Right cardiac atrium (tissue), 5 donors: Measurements from ENCODE around the gene TULP4. TPM values are rescaled to one million over a fixed set of nuclear protein-coding genes. Genes with fewer than 3 reads are reported as not detected.
A peak's percentile ranks its signal among the peaks of the same experiment; 100 is the strongest.

ENCODE experiments used
- ATAC-seq, 2 donors: fragments of 200-7000 bp; cut with Tn5 transposase; one replicate each; pipeline versions ENCODE4 v1.8.0 to v1.9.1; 2020; ENCODE audit warnings: moderate library complexity in 2 of 2, mild to moderate bottlenecking in 1 of 2
- DNase-seq, 3 donors: peaks; one replicate each; pipeline ENCODE4 v3.0.0-alpha.2; 2020
- H3K27ac ChIP-seq: one replicate; pipeline ENCODE4 v1.5.1; 2013; ENCODE audit warnings: mild to moderate bottlenecking, low read length, control low read depth, moderate library complexity
- H3K27me3 ChIP-seq: one replicate; pipeline ENCODE4 v1.6.1; 2013; ENCODE audit not compliant: control insufficient read depth, insufficient read depth
- H3K4me1 ChIP-seq: one replicate; pipeline ENCODE4 v1.6.1; 2013; ENCODE audit warnings: low read length; ENCODE audit not compliant: control insufficient read depth, insufficient read depth
- H3K4me3 ChIP-seq: one replicate; pipeline ENCODE4 v1.5.1; 2013; ENCODE audit warnings: low read length, control low read depth
- H3K9me3 ChIP-seq: one replicate; pipeline ENCODE4 v1.6.1; 2013; ENCODE audit warnings: low read length; ENCODE audit not compliant: control insufficient read depth
- WGBS: extraction: QIAGEN DNeasy Blood & Tissue Kit; methylation state at CpG from one replicate; pipeline ENCODE4 v1.1.7; 2013; 5-methylcytosine and 5-hydroxymethylcytosine counted together
- intact Hi-C, 4 donors: fragments of 100-400 bp; cut with DNase I; formaldehyde crosslinking; loops; one replicate each; pipeline versions ENCODE4 v1.11.0 to v1.14.0; 2022 to 2023
- polyA plus RNA-seq: library from polyadenylated mRNA; stranded (reverse); fragments of 200-250 nt; gene quantifications from one replicate; pipeline ENCODE4 v1.2.3, GENCODE V29; 2013
- total RNA-seq, 4 donors: library from RNA; stranded (reverse); fragmentation: NEBNext Ultra II Directional; extraction: Animal tissue kit (Norgen Biotek cat#: 25700); gene quantifications; one replicate each; pipeline ENCODE4 v1.2.1, GENCODE V29; 2021
- donor health status: healthy with polysubstance abuse.
- donor health status: DM: no; HTN: yes; CAD: no.
- donor health status: DM: no; HTN: no; CAD: no.
- donor health status: DM: no; HTN: yes; CAD: no; lungs with severe emphysema.
- donor health status: DM: yes; HTN: yes; CAD: no.

TULP4 gene
- total and polyA plus RNA-seq, 5 donors = 14.7 to 228 (median 171) TPM

DNA sequence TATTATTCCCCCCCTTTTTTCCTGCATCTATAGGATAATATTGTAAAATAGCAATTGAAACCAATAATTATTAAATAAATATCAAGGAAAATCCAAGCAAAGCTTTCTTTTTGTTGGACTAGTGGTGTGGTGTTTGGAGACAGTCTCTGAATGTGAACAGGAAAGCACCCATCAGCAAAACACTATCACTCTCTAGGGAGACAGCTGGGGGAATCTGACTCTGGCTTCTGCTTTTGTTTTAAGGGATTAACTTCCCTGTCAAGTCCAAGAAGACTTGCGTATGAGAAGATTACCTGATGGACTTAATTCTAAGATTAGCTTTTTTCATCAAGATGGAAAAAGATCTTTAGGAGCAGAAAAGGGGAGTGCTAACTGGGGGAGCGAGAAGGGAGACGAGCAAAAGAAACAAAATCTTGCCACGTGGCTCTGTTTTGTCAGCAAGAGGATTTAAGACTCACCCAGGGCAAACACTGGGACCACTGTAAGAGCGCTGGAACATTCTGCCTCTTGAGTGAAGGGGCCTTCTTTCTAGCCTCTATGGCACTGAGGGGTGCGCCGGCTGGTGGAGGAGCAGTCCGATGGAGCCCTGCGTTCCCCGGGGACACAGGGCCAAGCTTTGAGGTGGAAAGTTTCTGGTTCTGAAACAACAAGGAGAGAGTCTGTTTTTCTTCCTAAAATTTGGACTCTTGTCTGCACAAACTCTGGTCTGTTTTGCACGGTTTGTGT is 570 bp downstream of the TULP4 start:
- 87% methylated on average over 11 of the region's 11 CpGs for WGBS
- Histone ChIP-seq H3K27me3 (no peaks in the 10 kb centered on the region), H3K4me1 (no peaks in the 10 kb centered on the region), H3K27ac (no peak overlapping the region), H3K9me3 (no peaks in the 10 kb centered on the region), H3K4me3 (no peak overlapping the region)
- intact Hi-C loops = no loop called here
- DNase-seq = no peak
- ATAC-seq = no peak

DNA sequence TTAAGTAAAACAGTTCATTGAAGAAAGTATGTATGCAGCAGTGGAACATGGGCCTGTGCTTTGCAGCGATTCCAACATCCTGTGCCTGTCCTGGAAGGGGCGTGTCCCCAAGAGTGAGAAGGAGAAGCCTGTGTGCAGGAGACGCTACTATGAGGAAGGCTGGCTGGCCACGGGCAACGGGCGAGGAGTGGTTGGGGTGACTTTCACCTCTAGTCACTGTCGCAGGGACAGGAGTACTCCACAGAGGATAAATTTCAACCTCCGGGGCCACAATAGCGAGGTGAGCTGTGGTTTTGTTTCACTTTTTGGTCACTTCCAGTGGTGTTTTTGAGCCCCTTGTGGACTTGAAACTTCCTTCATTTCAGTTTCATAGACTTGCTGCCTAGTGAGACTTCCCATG is 1.7 kb downstream of the TULP4 start:
- 75% methylated on average over 9 of the region's 9 CpGs for WGBS
- ATAC-seq (peak; percentile 45 to 62), DNase-seq (peak in 1 of 3 donors; percentile 38)
- H3K27me3 ChIP-seq = no peaks in the 10 kb centered on the region
- no peaks in the 10 kb centered on the region for H3K4me1 ChIP-seq
- no peak overlapping the region for H3K27ac ChIP-seq
- H3K4me3 ChIP-seq = no peak overlapping the region
- intact Hi-C loops = no loop called here
- no peaks in the 10 kb centered on the region for H3K9me3 ChIP-seq

DNA sequence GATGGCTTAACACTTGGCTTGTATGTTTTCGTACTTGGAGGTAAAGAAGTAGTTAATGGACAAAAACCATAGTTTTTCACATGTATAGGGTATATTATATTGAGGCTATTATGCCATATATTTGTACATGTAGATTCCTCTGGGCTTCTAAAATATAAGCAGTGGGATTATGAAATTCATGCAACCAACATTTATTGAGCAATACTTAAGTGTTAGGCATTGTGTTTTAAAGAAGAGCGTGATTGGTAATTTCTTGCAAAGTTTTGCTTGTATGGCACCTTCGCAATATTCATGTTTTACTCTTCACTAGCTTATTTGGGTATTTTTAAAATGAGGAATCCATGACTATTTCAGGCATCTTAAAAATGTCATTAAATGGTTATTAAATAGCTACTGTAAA is 2.5 kb downstream of the TULP4 start:
- H3K9me3 ChIP-seq = no peaks in the 10 kb centered on the region
- H3K27me3 ChIP-seq = no peaks in the 10 kb centered on the region
- ATAC-seq (no peak), DNase-seq (no peak)
- intact Hi-C loops = no loop called here
- H3K4me1 ChIP-seq = no peaks in the 10 kb centered on the region
- H3K27ac ChIP-seq = no peak overlapping the region
- H3K4me3 ChIP-seq = no peak overlapping the region
- WGBS = 94% methylated on average over 3 of the region's 3 CpGs

DNA sequence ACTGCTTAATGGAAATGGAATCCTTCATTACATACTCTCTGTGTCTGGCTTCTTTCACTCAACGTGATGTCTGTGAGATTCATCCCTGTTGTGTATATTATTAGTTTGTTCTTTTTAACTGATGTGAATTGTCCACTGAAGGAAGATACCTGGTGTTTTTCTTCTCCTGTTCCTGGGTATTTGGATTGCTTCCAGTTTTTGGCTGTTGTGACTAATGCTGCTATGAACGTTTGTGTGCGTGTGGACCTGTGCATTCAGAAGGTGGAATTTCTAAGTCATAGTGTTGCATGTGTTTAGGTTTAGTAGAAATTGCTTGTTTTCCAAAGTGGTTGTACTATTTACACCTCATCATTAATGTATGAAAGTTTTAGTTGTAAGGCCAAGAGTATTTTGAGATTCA is 3.8 kb downstream of the TULP4 start:
- H3K27me3 ChIP-seq = no peaks in the 10 kb centered on the region
- no peaks in the 10 kb centered on the region for H3K4me1 ChIP-seq
- no peak overlapping the region for H3K4me3 ChIP-seq
- DNase-seq = no peak
- WGBS = 83% methylated on average over 3 of the region's 3 CpGs
- H3K9me3 ChIP-seq = no peaks in the 10 kb centered on the region
- no peak overlapping the region for H3K27ac ChIP-seq
- intact Hi-C loops = no loop called here
- no peak for ATAC-seq

DNA sequence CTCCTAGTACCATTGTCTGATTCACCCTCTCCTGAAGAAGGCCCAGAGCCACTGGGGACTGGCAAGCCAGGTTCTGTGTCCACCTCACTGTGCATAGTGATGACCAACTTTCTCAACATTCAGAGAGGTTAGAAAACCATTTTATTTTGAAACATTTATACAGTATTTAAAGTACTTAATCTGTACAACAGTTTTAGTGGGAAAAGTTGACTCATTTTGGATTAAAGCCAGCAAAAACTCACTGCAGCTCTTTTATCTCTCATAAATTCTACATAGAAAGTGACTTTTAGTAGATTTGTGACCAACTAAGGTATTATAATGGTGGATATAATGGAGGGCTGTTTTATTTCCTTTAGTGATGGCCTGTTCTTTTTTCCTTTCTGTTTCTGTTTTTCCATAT is 9.7 kb downstream of the TULP4 start:
- H3K27me3 ChIP-seq = no peaks in the 10 kb centered on the region
- ATAC-seq (no peak), DNase-seq (no peak)
- no peaks in the 10 kb centered on the region for H3K9me3 ChIP-seq
- intact Hi-C loops = no loop called here
- H3K4me3 ChIP-seq = no peak overlapping the region
- peaks cover 5% of the 10 kb centered on the region for H3K4me1 ChIP-seq
- no peak overlapping the region for H3K27ac ChIP-seq

DNA sequence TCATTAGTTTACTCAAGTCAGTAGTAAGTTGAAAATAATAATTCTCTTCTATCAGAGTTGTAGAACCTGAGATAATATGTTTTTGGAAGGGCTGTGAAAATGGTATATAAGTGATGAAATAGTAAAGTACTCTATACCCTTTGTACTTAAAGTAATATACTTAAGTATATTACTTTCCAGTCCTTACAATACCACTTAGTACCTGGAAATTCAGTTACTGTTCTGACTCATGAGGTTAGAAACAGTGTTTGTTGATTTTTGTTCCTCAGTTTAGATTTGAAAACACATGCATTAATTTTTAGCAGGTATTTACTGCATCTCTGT is 10.1 kb downstream of the TULP4 start:
- H3K4me1 ChIP-seq = peaks cover 5% of the 10 kb centered on the region
- intact Hi-C loops = no loop called here
- no peak overlapping the region for H3K27ac ChIP-seq
- no peak overlapping the region for H3K4me3 ChIP-seq
- ATAC-seq (no peak), DNase-seq (no peak)
- H3K27me3 ChIP-seq = no peaks in the 10 kb centered on the region
- H3K9me3 ChIP-seq = no peaks in the 10 kb centered on the region

DNA sequence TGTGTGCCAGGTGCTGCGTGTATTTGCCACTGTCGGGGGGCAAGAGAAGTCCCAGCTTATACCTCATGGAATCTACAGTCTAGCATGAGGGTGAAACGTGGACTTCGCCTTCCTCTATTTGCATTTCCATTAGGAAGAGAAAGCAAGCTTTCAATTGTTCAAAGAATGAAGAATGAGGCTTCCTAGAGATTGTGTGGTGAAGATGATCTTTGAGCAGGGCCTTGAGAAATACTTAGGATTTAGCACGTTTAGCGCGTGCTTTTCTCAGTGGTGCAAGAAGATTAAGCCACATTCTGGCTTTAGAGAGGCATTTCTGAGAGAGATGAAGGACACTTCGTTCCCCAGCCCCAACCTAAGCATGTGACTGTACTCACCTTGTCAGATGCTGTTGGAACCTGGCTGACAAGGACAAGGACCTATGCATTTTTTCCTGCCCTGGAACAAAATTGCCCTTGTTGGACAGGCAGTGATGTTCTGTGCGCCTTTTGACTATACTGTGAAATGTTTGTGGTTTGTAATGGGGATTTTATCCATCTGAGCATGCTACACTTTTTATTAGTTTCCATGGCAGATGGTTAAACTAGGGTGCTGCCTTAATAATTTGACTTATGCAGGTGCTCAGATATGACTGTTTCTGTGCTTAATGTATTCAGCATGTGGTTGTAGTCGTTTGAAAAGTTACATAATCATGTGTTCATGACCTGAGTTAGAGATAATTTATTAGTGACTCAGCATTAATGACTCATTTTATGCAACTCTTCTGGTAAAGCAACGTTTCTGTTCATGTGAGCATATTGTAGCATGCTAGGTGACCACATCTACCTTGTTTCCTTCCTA is 10.7 kb downstream of the TULP4 start:
- intact Hi-C loops = no loop called here
- no peak overlapping the region for H3K4me3 ChIP-seq
- no peak overlapping the region for H3K27ac ChIP-seq
- H3K27me3 ChIP-seq = no peaks in the 10 kb centered on the region
- H3K4me1 ChIP-seq = peaks cover 5% of the 10 kb centered on the region
- 74% methylated on average over 11 of the region's 11 CpGs for WGBS
- peak; percentile 34 to 45 for ATAC-seq
- DNase-seq = no peak
- H3K9me3 ChIP-seq = no peaks in the 10 kb centered on the region

DNA sequence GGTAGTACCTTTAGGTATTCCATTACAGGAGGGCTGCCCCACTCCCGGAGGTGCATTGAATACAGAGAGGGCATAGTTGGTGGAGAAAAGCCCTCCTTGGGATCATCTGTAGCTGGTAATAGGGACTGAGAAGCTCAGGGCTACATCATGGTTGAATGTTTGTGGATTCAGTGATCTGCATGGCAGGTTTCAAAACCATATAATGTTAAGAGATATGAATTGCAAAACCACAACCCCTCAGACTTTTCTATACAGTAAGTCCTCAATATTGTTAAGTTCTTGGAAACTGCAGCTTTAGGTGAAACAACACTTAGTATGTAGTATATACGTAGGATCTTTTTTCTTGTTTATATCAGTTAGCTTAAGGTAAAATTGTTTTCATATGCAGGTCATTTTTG is 11.3 kb downstream of the TULP4 start:
- no peak overlapping the region for H3K27ac ChIP-seq
- intact Hi-C loops = no loop called here
- H3K27me3 ChIP-seq = no peaks in the 10 kb centered on the region
- no peaks in the 10 kb centered on the region for H3K9me3 ChIP-seq
- peaks cover 5% of the 10 kb centered on the region for H3K4me1 ChIP-seq
- 97% methylated on average over 2 of the region's 2 CpGs for WGBS
- no peak overlapping the region for H3K4me3 ChIP-seq
- ATAC-seq = no peak
- no peak for DNase-seq

DNA sequence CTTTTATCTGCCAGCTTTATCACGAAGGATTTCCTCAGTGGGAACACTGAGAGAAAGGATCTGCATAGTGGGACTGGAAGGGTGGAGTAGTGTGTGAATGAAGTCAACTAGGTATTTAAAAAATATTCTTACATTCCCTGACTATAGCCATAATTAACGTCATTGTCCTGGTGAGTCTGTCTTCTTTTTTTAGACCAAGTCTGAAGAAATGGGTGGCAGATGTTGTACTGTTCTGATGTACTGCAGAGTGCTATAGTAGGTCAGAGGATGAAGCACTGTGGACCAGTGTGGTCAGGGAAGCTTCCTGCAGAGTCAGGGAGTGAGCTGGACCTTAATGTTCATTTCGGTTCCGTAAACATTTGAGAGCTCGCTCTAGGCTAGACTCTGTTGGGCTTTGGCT is 11.9 kb downstream of the TULP4 start:
- no peak overlapping the region for H3K4me3 ChIP-seq

DNA sequence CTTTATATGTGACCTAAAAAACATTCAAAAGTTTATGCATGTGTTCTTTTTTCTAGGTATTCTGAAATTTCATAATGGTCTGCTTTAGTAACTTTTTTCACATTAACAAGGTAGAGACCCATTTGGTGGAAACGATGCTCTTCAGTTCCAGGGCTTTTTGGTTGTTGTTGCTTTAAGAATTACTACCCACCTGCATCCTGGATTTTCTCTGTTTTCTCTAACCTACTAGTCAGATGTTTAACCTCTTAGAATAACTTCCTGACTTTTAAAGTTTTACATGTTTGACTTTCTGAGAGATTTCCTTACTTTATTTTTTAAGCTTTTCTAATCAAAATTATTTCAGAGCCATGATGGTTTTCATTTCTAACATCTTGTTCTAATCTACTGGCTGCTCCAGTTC is 14.9 kb downstream of the TULP4 start:
- ATAC-seq (no peak), DNase-seq (no peak)
- intact Hi-C loops = no loop called here
- H3K4me3 ChIP-seq = no peak overlapping the region
- WGBS = 75% methylated on average over 1 of the region's 1 CpG
- no peaks in the 10 kb centered on the region for H3K9me3 ChIP-seq
- H3K4me1 ChIP-seq = peaks cover 5% of the 10 kb centered on the region
- H3K27ac ChIP-seq = no peak overlapping the region
- H3K27me3 ChIP-seq = no peaks in the 10 kb centered on the region

More for the DNA sequence above, 11.9 kb downstream of the TULP4 start:
- H3K27me3 ChIP-seq = no peaks in the 10 kb centered on the region
- no peak overlapping the region for H3K27ac ChIP-seq
- 56% methylated on average over 5 of the region's 5 CpGs for WGBS
- peak; percentile 67 to 96 for ATAC-seq
- intact Hi-C loops = no loop called here
- no peak for DNase-seq
- H3K4me1 ChIP-seq = peaks cover 5% of the 10 kb centered on the region
- H3K9me3 ChIP-seq = no peaks in the 10 kb centered on the region

DNA sequence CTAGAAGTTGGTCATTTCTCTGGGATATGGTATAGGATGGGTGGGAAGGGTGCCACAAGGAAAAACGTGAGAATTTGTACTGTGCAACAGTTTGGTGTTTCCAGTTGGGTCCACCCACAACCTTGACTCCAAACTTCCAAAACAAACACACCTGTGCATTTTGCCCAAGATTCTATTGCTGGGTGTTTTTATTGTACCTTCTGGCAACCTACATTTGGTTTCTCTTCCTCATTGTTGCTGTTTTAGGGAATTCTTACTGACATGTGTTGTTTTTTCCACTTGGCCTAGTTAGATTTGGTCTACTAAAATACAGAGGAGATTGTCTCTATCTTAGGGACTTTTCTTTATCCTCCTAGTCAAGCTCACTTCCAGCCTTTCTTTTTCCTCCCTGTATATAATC is 16.7 kb downstream of the TULP4 start:
- H3K4me1 ChIP-seq = peaks cover 3% of the 10 kb centered on the region

More for the DNA sequence above, 16.7 kb downstream of the TULP4 start:
- intact Hi-C loops = no loop called here
- WGBS = 39% methylated on average over 1 of the region's 1 CpG
- Histone ChIP-seq H3K9me3 (no peaks in the 10 kb centered on the region), H3K27me3 (no peaks in the 10 kb centered on the region), H3K4me3 (no peak overlapping the region), H3K27ac (no peak overlapping the region)
- ATAC-seq (no peak), DNase-seq (no peak)
